Gastroesophageal sphincter (tissue), 4 donors: ENCODE measurements around the gene USP14. TPM values are rescaled to one million over a fixed set of nuclear protein-coding genes. Genes with fewer than 3 reads are reported as not detected.

Experiments
- ATAC-seq: fragments of 150-250 bp; one replicate; pipeline ENCODE4 v1.9.1; 2016; ENCODE audit warnings: mild to moderate bottlenecking, moderate library complexity
- H3K27ac ChIP-seq, 4 donors: fragments of 200-600 bp; sonication (generic) in 3 of 4; 1 replicate in 3 of 4; 2 replicates in 1 of 4; pipeline ENCODE4 v1.5.1; 2016 to 2019
- H3K27me3 ChIP-seq: fragments of 200-600 bp; sonication (generic); one replicate; pipeline ENCODE4 v1.5.1; 2019
- H3K36me3 ChIP-seq, 2 donors: fragments of 200-600 bp; sonication (generic); one replicate each; pipeline ENCODE4 v1.5.1; 2019; ENCODE audit warnings: control low read depth in 1 of 2
- H3K4me1 ChIP-seq, 3 donors: fragments of 200-600 bp; sonication (generic); 1 replicate in 2 of 3; 2 replicates in 1 of 3; pipeline ENCODE4 v1.5.1; 2016 to 2019; ENCODE audit warnings: control low read depth in 2 of 3
- H3K4me3 ChIP-seq, 2 donors: fragments of 200-600 bp; sonication (generic); one replicate each; pipeline ENCODE4 v1.5.1; 2019; ENCODE audit warnings: mild to moderate bottlenecking in 1 of 2, moderate library complexity in 1 of 2
- H3K9me3 ChIP-seq, 3 donors: fragments of 200-600 bp; sonication (generic); one replicate each; pipeline ENCODE4 v1.5.1; 2017 to 2019; ENCODE audit warnings: control low read depth in 2 of 3
- CTCF ChIP-seq, 4 experiments: fragments of 200-600 bp in 2 of 4; fragments of 450-650 bp in 2 of 4; sonication (generic) in 1 of 4; IDR thresholded peaks; one replicate each; pipeline ENCODE4 v1.5.1; 2017 to 2019; ENCODE audit warnings: antibody characterized with exemption in 4 of 4, mild to moderate bottlenecking in 2 of 4, moderate library complexity in 2 of 4
- EP300 ChIP-seq: sonication (generic); formaldehyde crosslinking; IDR thresholded peaks from one replicate; pipeline ENCODE4 v1.6.1; 2017; ENCODE audit warnings: antibody characterized with exemption, mild to moderate bottlenecking
- POLR2A ChIP-seq, 2 donors: fragments of 450-650 bp; IDR thresholded peaks; one replicate each; pipeline ENCODE4 v1.6.1; 2017; ENCODE audit warnings: antibody characterized with exemption in 2 of 2, mild to moderate bottlenecking in 2 of 2, moderate library complexity in 1 of 2
- POLR2AphosphoS5 ChIP-seq: sonication (generic); formaldehyde crosslinking; IDR thresholded peaks from one replicate; pipeline ENCODE4 v1.6.1; 2017; ENCODE audit warnings: antibody characterized with exemption
- WGBS, 2 donors: methylation state at CpG; one replicate each; pipeline ENCODE4 v1.1.5; 2018; ENCODE audit warnings: low coverage in 1 of 2; 5-methylcytosine and 5-hydroxymethylcytosine counted together
- total RNA-seq, 4 donors: library from RNA; depleted of rRNA; stranded (reverse); fragments of >200 nt; gene quantifications; one replicate each; pipeline ENCODE4 v1.1.0, GENCODE V29; 2016

Gene USP14
- total RNA-seq, 4 donors from 2014 or later = 25.7 to 40.2 (median 29.8) TPM

- H3K27me3 ChIP-seq = no peaks in the 10 kb centered on the region
- H3K9me3 ChIP-seq = no peaks in the 10 kb centered on the region
- peaks cover 0 to 31% (median 0%) of the 10 kb centered on the region in 3 donors for H3K4me1 ChIP-seq
- H3K27ac ChIP-seq = peak overlapping the region in 1 of 4 donors; percentile 36
- no peak for TF ChIP-seq POLR2AphosphoS5
- no peak for TF ChIP-seq EP300
- TF ChIP-seq POLR2A (IDR thresholded peaks at IDR 0.05) = no peak
- no peak for TF ChIP-seq CTCF (IDR thresholded peaks at IDR 0.05)
- H3K4me3 ChIP-seq = no peak overlapping the region
- 83% methylated on average over 1 of the region's 1 CpG; no CpG with 5 or more reads in 1 of the 2 donors for WGBS, 2 donors
- H3K36me3 ChIP-seq = peaks cover 0 to 50% of the 10 kb centered on the region in 2 donors
- no peak for ATAC-seq
These were observed 25.4 kb downstream of the USP14 start for GRCh38 chr18:183769-184168.

GRCh38 chr18:189254-189653, 30.9 kb downstream of the USP14 start:
- Histone ChIP-seq H3K27me3 (no peaks in the 10 kb centered on the region), H3K9me3 (no peaks in the 10 kb centered on the region), H3K4me3 (no peak overlapping the region), H3K27ac (no peak overlapping the region), H3K4me1 (peaks cover 0 to 9% (median 0%) of the 10 kb centered on the region in 3 donors), H3K36me3 (peaks cover 0 to 19% of the 10 kb centered on the region in 2 donors)
- no peak for TF ChIP-seq CTCF (IDR thresholded peaks at IDR 0.05)
- no peak for TF ChIP-seq POLR2A (IDR thresholded peaks at IDR 0.05)
- no peak for TF ChIP-seq EP300
- no peak for TF ChIP-seq POLR2AphosphoS5
- ATAC-seq = no peak
- WGBS, 2 donors = 86 to 89% methylated on average over 4 to 5 of the region's 5 CpGs

GRCh38 chr18:191725-192124, 33.4 kb downstream of the USP14 start:
- no peak for TF ChIP-seq EP300
- no peak for TF ChIP-seq POLR2AphosphoS5
- peaks cover 0 to 5% (median 0%) of the 10 kb centered on the region in 3 donors for H3K4me1 ChIP-seq
- ATAC-seq = no peak
- no peak overlapping the region for H3K4me3 ChIP-seq
- H3K27me3 ChIP-seq = no peaks in the 10 kb centered on the region
- H3K36me3 ChIP-seq = peaks cover 0 to 10% of the 10 kb centered on the region in 2 donors
- no peaks in the 10 kb centered on the region for H3K9me3 ChIP-seq
- 93 to 100% methylated on average over 1 of the region's 1 CpG for WGBS, 2 donors
- H3K27ac ChIP-seq = no peak overlapping the region

GRCh38 chr18:192801-193200, 34.4 kb downstream of the USP14 start:
- peaks cover 0 to 20% of the 10 kb centered on the region in 2 donors for H3K36me3 ChIP-seq
- peaks cover 0 to 5% (median 0%) of the 10 kb centered on the region in 3 donors for H3K4me1 ChIP-seq
- H3K4me3 ChIP-seq = no peak overlapping the region
- H3K27me3 ChIP-seq = no peaks in the 10 kb centered on the region
- H3K27ac ChIP-seq = no peak overlapping the region
- H3K9me3 ChIP-seq = no peaks in the 10 kb centered on the region
- ATAC-seq = no peak
- WGBS, 2 donors = 56 to 74% methylated on average over 7 of the region's 7 CpGs
- TF ChIP-seq EP300 (no peak), POLR2AphosphoS5 (no peak), CTCF (IDR thresholded peaks at IDR 0.05) (no peak), POLR2A (IDR thresholded peaks at IDR 0.05) (no peak)

GRCh38 chr18:195651-196050, 37.3 kb downstream of the USP14 start:
- Histone ChIP-seq H3K27me3 (no peaks in the 10 kb centered on the region), H3K4me1 (peaks cover 0 to 5% (median 0%) of the 10 kb centered on the region in 3 donors), H3K9me3 (no peaks in the 10 kb centered on the region), H3K36me3 (peaks cover 2 to 49% of the 10 kb centered on the region in 2 donors), H3K27ac (no peak overlapping the region), H3K4me3 (no peak overlapping the region)
- TF ChIP-seq EP300 = no peak
- TF ChIP-seq POLR2A (IDR thresholded peaks at IDR 0.05) = no peak
- TF ChIP-seq CTCF (IDR thresholded peaks at IDR 0.05) = no peak
- TF ChIP-seq POLR2AphosphoS5 = no peak
- no peak for ATAC-seq
- 88 to 100% methylated on average over 1 of the region's 1 CpG for WGBS, 2 donors
